Right lobe of liver (tissue), 6 donors: ENCODE results near the gene KCNT1. TPM values are rescaled to one million over a fixed set of nuclear protein-coding genes. Genes with fewer than 3 reads are reported as not detected.

Experiments used
- ATAC-seq, 4 donors: fragments of 200-7000 bp; cut with Tn5 transposase; one replicate each; pipeline ENCODE4 v1.9.1; 2020; ENCODE audit warnings: mild to moderate bottlenecking in 4 of 4, moderate library complexity in 4 of 4
- DNase-seq, 3 donors: peaks; one replicate each; pipeline ENCODE4 v3.0.0-alpha.2; 2020
- H3K27ac ChIP-seq, 3 donors: fragments of 200-600 bp; one replicate each; pipeline ENCODE4 v1.8.0; 2022
- H3K27me3 ChIP-seq, 2 donors: fragments of 200-600 bp; one replicate each; pipeline ENCODE4 v1.8.0; 2022
- H3K36me3 ChIP-seq, 4 donors: fragments of 200-600 bp; sonication (generic) in 1 of 4; one replicate each; pipeline versions ENCODE4 v1.5.1 to v1.8.0; 2017 to 2022; ENCODE audit warnings: control low read depth in 1 of 4
- H3K4me1 ChIP-seq, 4 donors: fragments of 200-600 bp; sonication (generic) in 1 of 4; one replicate each; pipeline versions ENCODE4 v1.5.1 to v1.8.0; 2017 to 2022; ENCODE audit warnings: control low read depth in 1 of 4
- H3K4me3 ChIP-seq, 3 donors: fragments of 200-600 bp; one replicate each; pipeline ENCODE4 v1.8.0; 2022
- H3K9me3 ChIP-seq, 4 donors: fragments of 200-600 bp; sonication (generic) in 1 of 4; one replicate each; pipeline versions ENCODE4 v1.5.1 to v1.8.0; 2017 to 2022; ENCODE audit warnings: control low read depth in 1 of 4
- CTCF ChIP-seq, 4 donors: fragments of 200-600 bp in 3 of 4; fragments of 450-650 bp in 1 of 4; IDR thresholded peaks; one replicate each; pipeline versions ENCODE4 v1.5.1 to v1.8.0; 2016 to 2022; ENCODE audit warnings: antibody characterized with exemption in 4 of 4, mild to moderate bottlenecking in 2 of 4
- POLR2A ChIP-seq: fragments of 450-650 bp; IDR thresholded peaks from one replicate; pipeline ENCODE4 v1.6.1; 2017; ENCODE audit warnings: antibody characterized with exemption, mild to moderate bottlenecking
- WGBS: methylation state at CpG from one replicate; pipeline ENCODE4 v1.1.6; 2018; ENCODE audit warnings: low coverage, low lambda C conversion rate; ENCODE audit not compliant: insufficient coverage; ENCODE audit errors: missing lambda C conversion rate; 5-methylcytosine and 5-hydroxymethylcytosine counted together
- intact Hi-C, 2 donors: fragments of 100-400 bp; cut with DNase I; formaldehyde crosslinking; loops; one replicate each; pipeline versions ENCODE4 v1.11.2 to v1.14.1; 2022
- total RNA-seq, 6 experiments: library from RNA; depleted of rRNA in 2 of 6; stranded (reverse); fragments of >200 nt in 2 of 6; fragmentation: NEBNext Ultra II Directional in 3 of 6; extraction: Animal tissue kit (Norgen Biotek cat#: 25700) in 3 of 6; gene quantifications; one replicate each; pipeline versions ENCODE4 v1.1.0 to v1.2.4, GENCODE V29; 2016 to 2023
- donor health status: DM: no; HTN: yes; CAD: no.
- donor health status: DM: no; HTN: no; CAD: no.
- donor health status: DM: no; HTN: no; CAD: no.
- donor health status: DM: no; HTN: yes; CAD: no.
- donor health status: DM: no; HTN: yes; CAD: no.

Gene KCNT1
- total RNA-seq, 6 experiments from 2014 or later = not detected

DNA sequence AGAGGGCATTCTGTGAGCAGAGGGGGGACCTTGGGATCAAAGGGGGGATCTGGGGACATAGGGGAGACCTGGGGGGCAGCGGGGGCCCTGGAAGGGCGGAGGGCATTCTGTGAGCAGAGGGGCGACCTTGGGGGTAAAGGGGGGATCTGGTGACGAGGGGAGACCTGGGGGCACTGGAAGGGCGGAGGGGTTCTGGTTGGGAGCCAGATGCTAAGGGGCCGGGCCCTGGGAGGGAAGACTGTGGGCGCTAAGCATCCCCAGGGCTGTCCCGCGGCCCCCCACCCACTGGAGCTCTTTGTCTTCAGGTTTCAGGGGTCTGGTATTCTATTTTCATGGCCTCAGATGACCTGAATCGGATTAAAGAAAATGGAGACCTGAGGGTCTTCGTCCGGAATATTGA is 38.1 kb upstream of the KCNT1 start:
- Histone ChIP-seq H3K4me3 (no peak overlapping the region), H3K9me3 (no peaks in the 10 kb centered on the region), H3K4me1 (no peaks in the 10 kb centered on the region), H3K27ac (no peak overlapping the region), H3K36me3 (no peaks in the 10 kb centered on the region), H3K27me3 (no peaks in the 10 kb centered on the region)
- 67% methylated on average over 9 of the region's 12 CpGs for WGBS
- ATAC-seq (no peak), DNase-seq (no peak)
- TF ChIP-seq POLR2A (no peak), CTCF (IDR thresholded peaks at IDR 0.05) (no peak)
- intact Hi-C loops = no loop called here

- no peaks in the 10 kb centered on the region for H3K9me3 ChIP-seq
- TF ChIP-seq POLR2A (no peak), CTCF (IDR thresholded peaks at IDR 0.05) (no peak)
- WGBS = 76% methylated on average over 5 of the region's 10 CpGs
- intact Hi-C loops = no loop called here
- DNase-seq = no peak
- no peak for ATAC-seq
- no peak overlapping the region for H3K27ac ChIP-seq
- H3K36me3 ChIP-seq = no peaks in the 10 kb centered on the region
- no peaks in the 10 kb centered on the region for H3K27me3 ChIP-seq
- no peaks in the 10 kb centered on the region for H3K4me1 ChIP-seq
- no peak overlapping the region for H3K4me3 ChIP-seq
Observed at GRCh38 chr9:135664266-135664665, 37.7 kb upstream of the KCNT1 start.

DNA sequence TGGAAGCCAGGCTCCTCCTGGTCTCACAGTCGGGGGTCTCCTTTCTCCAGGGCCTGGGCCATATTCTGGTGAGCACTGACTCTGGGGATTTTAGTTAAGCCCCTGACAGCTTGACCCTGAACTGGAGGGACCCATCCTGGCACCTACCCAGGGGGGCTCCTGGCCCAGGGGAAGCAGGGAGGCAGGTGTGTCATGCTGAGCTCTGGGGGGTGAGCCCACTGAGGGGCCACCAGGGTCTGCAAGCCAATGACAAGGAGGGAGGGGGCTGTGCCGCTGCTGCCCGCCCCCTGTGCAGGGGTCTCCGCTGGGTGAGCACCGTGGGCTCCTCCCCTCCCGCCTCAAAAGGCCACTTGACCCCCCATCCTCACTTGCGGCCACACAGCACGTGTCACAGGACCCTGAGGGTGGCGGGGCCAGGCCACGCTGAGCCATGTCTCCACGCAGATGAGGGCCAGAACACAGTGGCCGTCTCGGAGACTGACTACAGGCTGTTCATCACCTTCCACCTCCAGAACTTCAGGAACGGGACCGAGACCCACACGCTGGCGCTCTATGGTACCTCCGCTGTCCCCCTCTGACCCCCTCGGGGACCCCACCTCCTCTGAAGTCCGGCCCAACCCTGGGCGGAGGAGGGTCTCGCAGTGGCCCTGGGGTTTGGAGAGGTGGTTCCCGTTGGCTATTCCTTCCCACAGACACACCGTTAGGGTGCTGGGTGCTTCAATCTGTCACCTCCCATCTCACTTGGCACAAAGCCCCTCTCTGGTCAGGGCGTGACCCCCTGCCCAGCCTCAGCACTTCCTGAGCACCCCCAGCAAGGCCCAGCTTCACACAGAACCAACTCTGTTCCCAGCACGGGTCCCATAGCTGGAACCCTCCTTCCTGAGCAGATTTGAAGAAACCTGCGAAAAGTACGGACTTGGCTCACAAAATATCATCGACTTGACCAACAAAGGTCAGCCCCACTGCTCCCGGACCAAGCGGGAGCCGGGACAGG is 36.9 kb upstream of the KCNT1 start:
- TF ChIP-seq CTCF (IDR thresholded peaks at IDR 0.05) (no peak), POLR2A (no peak)
- DNase-seq = no peak
- Histone ChIP-seq H3K4me1 (no peaks in the 10 kb centered on the region), H3K36me3 (no peaks in the 10 kb centered on the region), H3K9me3 (no peaks in the 10 kb centered on the region), H3K4me3 (no peak overlapping the region), H3K27ac (no peak overlapping the region), H3K27me3 (no peaks in the 10 kb centered on the region)
- intact Hi-C loops = no loop called here
- 39% methylated on average over 7 of the region's 32 CpGs for WGBS
- ATAC-seq = no peak

DNA sequence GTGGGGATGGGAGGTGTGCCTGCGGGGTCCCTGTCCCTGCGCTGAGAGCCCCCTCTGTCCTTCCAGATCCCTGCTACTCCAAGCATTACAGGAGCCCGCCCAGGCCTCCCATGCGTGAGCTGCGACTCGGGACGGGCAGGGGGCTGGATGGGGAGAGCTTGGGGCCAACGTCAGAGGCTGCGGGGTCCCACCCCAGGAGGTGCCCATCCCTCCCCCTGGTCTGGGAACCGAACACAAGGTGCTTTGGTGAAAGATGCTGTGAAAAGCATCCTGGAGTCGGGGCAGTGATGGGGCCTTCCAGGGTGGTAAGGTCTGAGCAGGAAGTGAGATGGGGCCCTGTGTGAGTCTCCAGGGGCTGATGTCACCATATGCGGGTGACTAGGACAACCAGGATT is 36.2 kb upstream of the KCNT1 start:
- Histone ChIP-seq H3K36me3 (no peaks in the 10 kb centered on the region), H3K27me3 (no peaks in the 10 kb centered on the region), H3K4me1 (no peaks in the 10 kb centered on the region), H3K9me3 (no peaks in the 10 kb centered on the region), H3K27ac (no peak overlapping the region), H3K4me3 (no peak overlapping the region)
- intact Hi-C loops = no loop called here
- ATAC-seq = no peak
- DNase-seq = no peak
- 83% methylated on average over 2 of the region's 12 CpGs for WGBS
- TF ChIP-seq POLR2A (no peak), CTCF (IDR thresholded peaks at IDR 0.05) (no peak)
